ENCODE data around the gene TCAIM. TPM values are rescaled to one million over a fixed set of nuclear protein-coding genes. Genes with fewer than 3 reads are reported as not detected.

The TCAIM gene
- total RNA-seq, 1 experiment from 2014 or later: 19.5 TPM

GRCh38 chr3:44455318-44455717 lies 116.8 kb downstream of the TCAIM start:
- POLR2A ChIA-PET: interaction anchor here (1.0 kb wide), 1 partner anchor 13 kb away, joined by 4 read pairs; no protein-coding TSS in a partner anchor
- peaks cover 3% of the 10 kb centered on the region; the same call in 1 of the 2 replicates for H3K36me3 ChIP-seq (ENCODE audit: control insufficient read depth, insufficient read depth, low read length)
- in situ Hi-C loops (cut with HindIII; ENCODE audit: low pct_unique_long_range_greater_than_20kb, low sequenced_read_pairs) (no loop called here), intact Hi-C loops (cut with micrococcal nuclease; ENCODE audit: unreplicated experiment) (no loop called here)
- no peak overlapping the region for H3K4me3 ChIP-seq (ENCODE audit: low read depth in 2 of 2, low read length in 2 of 2)
- ATAC-seq (no peak), DNase-seq (ENCODE audit: low read depth, low spot score) (no peak)
- no peaks in the 10 kb centered on the region for H3K27me3 ChIP-seq (ENCODE audit: control insufficient read depth, insufficient read depth, low read length)
- no peak overlapping the region for H3K27ac ChIP-seq (ENCODE audit: low read length)
- no peaks in the 10 kb centered on the region for H3K4me1 ChIP-seq (ENCODE audit: control insufficient read depth, insufficient read depth, low read length)
- H3K9me3 ChIP-seq (ENCODE audit: control insufficient read depth, insufficient read depth, low read depth, low read length): no peaks in the 10 kb centered on the region; the same call in 1 of the 2 replicates
- no peak for TF ChIP-seq SIN3A (IDR thresholded peaks at IDR 0.05; ENCODE audit: borderline replicate concordance, insufficient read depth, low read depth, low read length)
- no peak for TF ChIP-seq REST (IDR thresholded peaks at IDR 0.05; ENCODE audit: insufficient read depth in 1 of 2, low read depth in 2 of 2, low read length in 1 of 2)
- no peak for TF ChIP-seq CTCF (IDR thresholded peaks at IDR 0.05)
- TF ChIP-seq TCF7L2 (IDR thresholded peaks at IDR 0.05; ENCODE audit: low read depth, low read length): no peak
- no peak for TF ChIP-seq POLR2AphosphoS5 (IDR thresholded peaks at IDR 0.05; ENCODE audit: low read depth, low read length)
- no TSS peak for BruUV-seq (replicated peaks)
- CTCF ChIA-PET: no interaction called here

Other genes with a start within 250 kb of the TCAIM start
- gene TOPAZ1, start 96.9 kb upstream of the TCAIM start, total RNA-seq (2021; ENCODE audit: unreplicated experiment): not detected
- gene ZNF445, start 138.9 kb downstream of the TCAIM start, total RNA-seq (2021; ENCODE audit: unreplicated experiment): 11.9 TPM
- not detected for gene ZKSCAN7, start 216.4 kb downstream of the TCAIM start, total RNA-seq (2021; ENCODE audit: unreplicated experiment)
- not detected for gene ZNF660, start 246.2 kb downstream of the TCAIM start, total RNA-seq (2021; ENCODE audit: unreplicated experiment)